PC-3 (cell line): ENCODE results near the gene RPS6KA1. TPM values are rescaled to one million over a fixed set of nuclear protein-coding genes. Genes with fewer than 3 reads are reported as not detected.

Source experiments
- ATAC-seq: fragments of 200-7000 bp; cut with Tn5 transposase; 2 replicates; pipeline ENCODE4 v1.9.1; 2020; ENCODE audit warnings: mild to moderate bottlenecking, moderate library complexity
- BruUV-seq: library from RNA; stranded (reverse); fragments of 400-500 nt; replicated peaks from 2 replicates; lab custom pipeline; 2021; lab: Mats Ljungman, UMichigan
- CTCF ChIA-PET: fragments of 300-600 bp; sonication (Branson Sonifier 250); formaldehyde crosslinking; loops from one replicate; lab custom pipeline; 2022; ENCODE audit warnings: antibody characterized with exemption; lab: Charles Lee
- POLR2A ChIA-PET: fragments of 300-600 bp; sonication (Branson Sonifier 250); formaldehyde crosslinking; loops from one replicate; lab custom pipeline; 2022; ENCODE audit warnings: antibody characterized with exemption; ENCODE audit not compliant: unreplicated experiment; lab: Charles Lee
- DNase-seq: peaks from one replicate; pipeline ENCODE4 v3.0.0-alpha.2; 2015
- H2AFZ ChIP-seq: fragments of 300-600 bp; sonication (generic); 2 replicates; pipeline ENCODE4 v1.6.0; 2016; ENCODE audit warnings: antibody characterized with exemption, low read length
- H3F3A ChIP-seq: fragments of 300-600 bp; sonication (generic); one replicate; pipeline ENCODE4 v1.6.0; 2017; ENCODE audit warnings: antibody characterized with exemption, low read length, control low read depth, mild to moderate bottlenecking; ENCODE audit not compliant: unreplicated experiment
- H3K27ac ChIP-seq: fragments of 300-600 bp; sonication (generic); 2 replicates; pipeline ENCODE4 v1.5.1; 2016; ENCODE audit warnings: mild to moderate bottlenecking, low read length
- H3K27me3 ChIP-seq: fragments of 300-600 bp; sonication (generic); 2 replicates; pipeline ENCODE4 v1.6.1; 2016; ENCODE audit warnings: low read length, mixed read lengths
- H3K36me3 ChIP-seq: fragments of 300-600 bp; sonication (generic); 2 replicates; pipeline ENCODE4 v1.6.1; 2016; ENCODE audit warnings: low read depth, mixed run types, low read length, mixed read lengths
- H3K4me1 ChIP-seq: fragments of 300-600 bp; sonication (generic); 2 replicates; pipeline ENCODE4 v1.5.1; 2016; ENCODE audit warnings: low read length; ENCODE audit not compliant: insufficient read depth
- H3K4me2 ChIP-seq: fragments of 300-600 bp; sonication (generic); 2 replicates; pipeline ENCODE4 v1.6.0; 2016; ENCODE audit warnings: low read length
- H3K4me3 ChIP-seq: fragments of 300-600 bp; sonication (generic); 2 replicates; pipeline ENCODE4 v1.5.1; 2016; ENCODE audit warnings: mild to moderate bottlenecking, low read length, mixed read lengths
- H3K79me2 ChIP-seq: fragments of 300-600 bp; sonication (generic); 2 replicates; pipeline ENCODE4 v1.6.1; 2017; ENCODE audit warnings: low read length, mixed read lengths
- H3K9ac ChIP-seq: fragments of 300-600 bp; sonication (generic); 2 replicates; pipeline ENCODE4 v1.6.0; 2016; ENCODE audit warnings: mild to moderate bottlenecking, low read length
- H3K9me2 ChIP-seq: fragments of 300-600 bp; sonication (generic); replicated peaks from 2 replicates; pipeline ENCODE4 v1.6.1; 2016; ENCODE audit warnings: mixed run types, low read length, mixed read lengths
- H3K9me3 ChIP-seq: fragments of 300-600 bp; sonication (generic); 2 replicates; pipeline ENCODE4 v1.6.1; 2016; ENCODE audit warnings: low read length, mixed read lengths
- H4K20me1 ChIP-seq: fragments of 300-600 bp; sonication (generic); 2 replicates; pipeline ENCODE4 v1.6.1; 2016; ENCODE audit warnings: low read length, mixed read lengths
- EZH2 ChIP-seq: fragments of 300-600 bp; sonication (generic); IDR thresholded peaks from one replicate; pipeline ENCODE4 v1.6.1; 2017; ENCODE audit warnings: antibody characterized with exemption, mild to moderate bottlenecking, low read length; ENCODE audit not compliant: unreplicated experiment
- EZH2phosphoT487 ChIP-seq: fragments of 300-600 bp; sonication (generic); IDR thresholded peaks from 2 replicates; pipeline ENCODE4 v1.6.1; 2018; ENCODE audit warnings: mild to moderate bottlenecking, antibody characterized with exemption, low read length, borderline replicate concordance
- intact Hi-C: fragments of 100-400 bp; cut with micrococcal nuclease; formaldehyde crosslinking; loops from 2 replicates; pipeline ENCODE4 v1.9.0; 2023
- total RNA-seq: library from RNA; depleted of rRNA; stranded (reverse); fragments of >200 nt; gene quantifications from 2 replicates; pipeline ENCODE4 v1.2.3, GENCODE V29; 2014
- TF ChIP-seq, protein P1 (sequence below): fragments of 300-600 bp; sonication (generic); conservative IDR thresholded peaks from 2 replicates; pipeline ENCODE4 v1.5.1; 2017; ENCODE audit warnings: antibody characterized with exemption, low read depth, mild to moderate bottlenecking, low read length

RPS6KA1 gene
- total RNA-seq, 1 experiment from 2014 or later, result 98.2 TPM

DNA sequence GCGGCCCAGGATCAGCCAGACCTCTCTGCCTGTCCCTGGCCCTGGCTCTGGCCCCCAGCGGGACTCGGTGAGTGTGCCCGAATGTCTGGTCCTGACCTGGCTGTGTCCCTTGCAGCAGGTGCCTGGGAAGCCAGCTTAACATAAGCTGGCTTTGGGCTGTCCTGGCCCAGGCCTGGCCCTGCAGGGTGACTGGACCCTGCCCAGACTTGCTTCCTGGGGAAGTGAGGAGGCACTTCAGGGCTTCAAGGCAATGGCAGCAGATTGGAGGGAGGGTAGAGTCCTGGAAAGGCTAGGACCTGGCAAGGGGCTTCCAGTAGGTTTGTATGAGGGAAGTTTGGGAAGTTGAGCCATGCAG lies 16.4 kb downstream of the RPS6KA1 start:
- Histone ChIP-seq H3K4me3 (no peak overlapping the region), H3K9me3 (no peaks in the 10 kb centered on the region), H3K9ac (no peak overlapping the region), H2AFZ (no peak overlapping the region), H3K36me3 (peaks cover 12% of the 10 kb centered on the region), H4K20me1 (no peaks in the 10 kb centered on the region), H3K27ac (no peak overlapping the region), H3K4me2 (no peak overlapping the region), H3K79me2 (no peaks in the 10 kb centered on the region), H3K9me2 (no peaks in the 10 kb centered on the region), H3K4me1 (no peaks in the 10 kb centered on the region), H3K27me3 (no peaks in the 10 kb centered on the region), H3F3A (peaks cover 2% of the 10 kb centered on the region)
- DNase-seq (no peak), ATAC-seq (no peak)
- POLR2A ChIA-PET, result no interaction called here
- BruUV-seq, result no TSS peak
- TF ChIP-seq EZH2phosphoT487 (no peak), EZH2 (no peak)
- TF ChIP-seq, protein P1, sequence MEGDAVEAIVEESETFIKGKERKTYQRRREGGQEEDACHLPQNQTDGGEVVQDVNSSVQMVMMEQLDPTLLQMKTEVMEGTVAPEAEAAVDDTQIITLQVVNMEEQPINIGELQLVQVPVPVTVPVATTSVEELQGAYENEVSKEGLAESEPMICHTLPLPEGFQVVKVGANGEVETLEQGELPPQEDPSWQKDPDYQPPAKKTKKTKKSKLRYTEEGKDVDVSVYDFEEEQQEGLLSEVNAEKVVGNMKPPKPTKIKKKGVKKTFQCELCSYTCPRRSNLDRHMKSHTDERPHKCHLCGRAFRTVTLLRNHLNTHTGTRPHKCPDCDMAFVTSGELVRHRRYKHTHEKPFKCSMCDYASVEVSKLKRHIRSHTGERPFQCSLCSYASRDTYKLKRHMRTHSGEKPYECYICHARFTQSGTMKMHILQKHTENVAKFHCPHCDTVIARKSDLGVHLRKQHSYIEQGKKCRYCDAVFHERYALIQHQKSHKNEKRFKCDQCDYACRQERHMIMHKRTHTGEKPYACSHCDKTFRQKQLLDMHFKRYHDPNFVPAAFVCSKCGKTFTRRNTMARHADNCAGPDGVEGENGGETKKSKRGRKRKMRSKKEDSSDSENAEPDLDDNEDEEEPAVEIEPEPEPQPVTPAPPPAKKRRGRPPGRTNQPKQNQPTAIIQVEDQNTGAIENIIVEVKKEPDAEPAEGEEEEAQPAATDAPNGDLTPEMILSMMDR, result no peak
- intact Hi-C loops, result no loop called here
- CTCF ChIA-PET, result no interaction called here

DNA sequence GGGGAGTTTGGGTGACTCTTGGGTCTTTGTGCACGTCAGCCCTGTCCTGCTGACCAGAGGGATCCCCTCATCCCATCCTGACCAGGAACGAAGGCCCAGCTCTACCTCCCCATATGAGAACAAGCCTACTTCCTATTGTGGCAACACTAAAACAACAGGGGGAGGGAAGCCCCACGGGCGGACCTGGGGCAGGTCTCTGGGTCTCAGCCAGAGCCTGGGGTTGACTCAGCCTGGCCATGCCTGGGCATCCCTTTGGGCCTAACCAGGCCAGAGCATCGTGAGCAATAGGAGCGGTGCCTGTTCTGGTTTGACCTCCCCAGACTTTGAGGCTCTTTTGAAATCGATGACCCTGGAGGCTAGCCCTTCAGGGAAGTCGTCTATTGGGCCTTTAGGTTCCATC lies 16.8 kb downstream of the RPS6KA1 start:
- POLR2A ChIA-PET, result no interaction called here
- intact Hi-C loops, result no loop called here
- no peak for DNase-seq

DNA sequence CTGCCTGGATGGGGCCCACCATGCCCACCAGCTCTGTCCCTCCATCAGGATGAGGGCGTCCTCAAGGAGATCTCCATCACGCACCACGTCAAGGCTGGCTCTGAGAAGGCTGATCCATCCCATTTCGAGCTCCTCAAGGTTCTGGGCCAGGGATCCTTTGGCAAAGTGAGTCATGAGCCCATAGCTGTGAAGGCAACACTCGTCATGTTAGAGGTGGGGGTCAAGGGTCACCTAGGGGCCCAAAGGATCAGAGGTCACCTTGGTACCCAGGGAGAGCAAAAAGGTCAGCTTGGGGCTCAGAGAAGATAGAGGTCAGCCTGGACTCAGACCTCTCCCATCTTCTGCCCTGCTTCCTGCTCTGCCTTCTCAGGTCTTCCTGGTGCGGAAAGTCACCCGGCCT lies 17.3 kb downstream of the RPS6KA1 start:
- Histone ChIP-seq H2AFZ (no peak overlapping the region), H3K9me3 (no peaks in the 10 kb centered on the region), H3K9ac (no peak overlapping the region), H3K27ac (no peak overlapping the region), H3K4me1 (no peaks in the 10 kb centered on the region), H3K36me3 (peaks cover 20% of the 10 kb centered on the region), H3K79me2 (no peaks in the 10 kb centered on the region), H3K27me3 (no peaks in the 10 kb centered on the region), H3K4me3 (no peak overlapping the region), H3F3A (peaks cover 3% of the 10 kb centered on the region), H3K9me2 (no peaks in the 10 kb centered on the region), H4K20me1 (no peaks in the 10 kb centered on the region), H3K4me2 (no peak overlapping the region)
- no peak for DNase-seq
- TF ChIP-seq EZH2phosphoT487, result no peak
- TF ChIP-seq EZH2, result no peak
- TF ChIP-seq, protein P1, result no peak
- intact Hi-C loops, result no loop called here
- ChIA-PET POLR2A (no interaction called here), CTCF (no interaction called here)
- ATAC-seq, result no peak
- BruUV-seq, result no TSS peak

More for the DNA sequence above, 16.8 kb downstream of the RPS6KA1 start:
- H3F3A ChIP-seq, result peaks cover 3% of the 10 kb centered on the region
- no peak overlapping the region for H3K9ac ChIP-seq
- no TSS peak for BruUV-seq
- no peak for ATAC-seq
- no peak overlapping the region for H3K27ac ChIP-seq
- H3K4me3 ChIP-seq, result no peak overlapping the region
- H2AFZ ChIP-seq, result no peak overlapping the region
- no peaks in the 10 kb centered on the region for H3K9me2 ChIP-seq
- no peaks in the 10 kb centered on the region for H3K27me3 ChIP-seq
- H3K36me3 ChIP-seq, result peaks cover 16% of the 10 kb centered on the region
- H4K20me1 ChIP-seq, result no peaks in the 10 kb centered on the region
- CTCF ChIA-PET, result no interaction called here
- TF ChIP-seq, protein P1, result no peak
- TF ChIP-seq EZH2 (no peak), EZH2phosphoT487 (no peak)
- no peaks in the 10 kb centered on the region for H3K9me3 ChIP-seq
- no peaks in the 10 kb centered on the region for H3K4me1 ChIP-seq
- no peaks in the 10 kb centered on the region for H3K79me2 ChIP-seq
- no peak overlapping the region for H3K4me2 ChIP-seq
